K562 (cell line): ENCODE results near the gene EMILIN1. TPM values are rescaled to one million over a fixed set of nuclear protein-coding genes. Genes with fewer than 3 reads are reported as not detected.
A peak's percentile ranks its signal among the peaks of the same experiment; 100 is the strongest.

Experiments used
- CHD1 ChIP-seq: fragments of 200-600 bp; sonication (generic); IDR thresholded peaks from one replicate; pipeline ENCODE4 v1.6.1; 2012; ENCODE audit warnings: mild to moderate bottlenecking, moderate library complexity, low read length, inconsistent platforms
- CTBP1 ChIP-seq: fragments of 450-650 bp; IDR thresholded peaks from 2 replicates; pipeline ENCODE4 v1.6.1; 2016; ENCODE audit warnings: borderline replicate concordance
- DACH1 ChIP-seq: fragments of 450-650 bp; IDR thresholded peaks from 2 replicates; pipeline ENCODE4 v1.6.1; 2018; ENCODE audit not compliant: partially characterized antibody
- HDAC8 ChIP-seq: fragments of 450-650 bp; IDR thresholded peaks from 2 replicates; pipeline ENCODE4 v1.6.1; 2016; ENCODE audit warnings: mild to moderate bottlenecking, missing genetic modification characterization, moderate library complexity, missing compliant biosample characterization
- RBFOX2 ChIP-seq: fragments of 200-400 bp; formaldehyde crosslinking; IDR thresholded peaks from 2 replicates; pipeline ENCODE4 v1.6.1; 2017; ENCODE audit warnings: low read depth, mild to moderate bottlenecking, low read length, moderate library complexity
- RUNX1 ChIP-seq: sonication (generic); IDR thresholded peaks from 2 replicates; pipeline ENCODE4 v1.6.1; 2016; ENCODE audit warnings: antibody characterized with exemption, low read depth
- SIRT6 ChIP-seq: IDR thresholded peaks from one replicate; pipeline ENCODE4 v1.6.1; 2012; ENCODE audit warnings: low read depth, mild to moderate bottlenecking, control low read depth, inconsistent platforms, low read length, moderate library complexity
- ZNF140 ChIP-seq: fragments of 250-450 bp; sonication (Bioruptor Pico); IDR thresholded peaks from 2 replicates; pipeline ENCODE4 v1.8.0; 2021; ENCODE audit warnings: moderate library complexity, mild to moderate bottlenecking, inconsistent platforms
- ZNF146 ChIP-seq: IDR thresholded peaks from one replicate; pipeline ENCODE4 v1.6.1; 2018; ENCODE audit warnings: missing compliant biosample characterization; ENCODE audit not compliant: unreplicated experiment
- ZNF444 ChIP-seq: fragments of 250-450 bp; sonication (Bioruptor Pico); IDR thresholded peaks from 2 replicates; pipeline ENCODE4 v1.4.0; 2020; ENCODE audit warnings: mild to moderate bottlenecking, moderate library complexity
- ZZZ3 ChIP-seq: fragments of 450-650 bp; IDR thresholded peaks from 2 replicates; pipeline ENCODE4 v1.6.1; 2016; ENCODE audit warnings: antibody characterized with exemption, mild to moderate bottlenecking, moderate library complexity
- polyA plus RNA-seq, 8 experiments: library from polyadenylated mRNA; depleted of rRNA in 4 of 8; stranded (reverse) in 5 of 8; unstranded in 3 of 8; fragments of >200 nt; fragmentation: Nextera tagmentation in 2 of 8; fragmentation: Illumina TruSeq in 1 of 8; extraction: Ambion mirVana in 2 of 8; extraction: Trizol in 1 of 8; gene quantifications; 2 replicates each; pipeline versions ENCODE4 v1.2.1 to v1.2.3, GENCODE V29; 2011 to 2014; ENCODE audit warnings: inconsistent platforms in 1 of 8, missing spikeins in 1 of 8
- total RNA-seq, 7 experiments: library from RNA; depleted of rRNA in 6 of 7; stranded (reverse); fragments of >200 nt in 6 of 7; fragmentation: Illumina TruSeq in 2 of 7; extraction: Trizol in 2 of 7; gene quantifications; 2 replicates each; pipeline versions ENCODE4 v1.2.1 to v1.2.3, GENCODE V29; 2011 to 2021; ENCODE audit warnings: low replicate concordance in 1 of 7
- TF ChIP-seq, protein P1 (sequence below): fragments of 250-450 bp; sonication (Bioruptor Pico); IDR thresholded peaks from 2 replicates; pipeline ENCODE4 v1.8.0; 2021; ENCODE audit warnings: mild to moderate bottlenecking, moderate library complexity
- TF ChIP-seq, protein P2 (sequence below), 3 experiments: fragments of 200-800 bp in 1 of 3; fragments of 250-450 bp in 1 of 3; fragments of 450-650 bp in 1 of 3; sonication (Bioruptor Pico) in 1 of 3; sonication (Bioruptor generic) in 1 of 3; formaldehyde crosslinking in 1 of 3; IDR thresholded peaks; 2 replicates each; pipeline versions ENCODE4 v1.6.1 to v1.8.0; 2016 to 2022; ENCODE audit warnings: mild to moderate bottlenecking in 2 of 3, missing genetic modification characterization in 2 of 3, missing compliant biosample characterization in 1 of 3, moderate library complexity in 1 of 3
- TF ChIP-seq, protein P3 (sequence below): sonication (generic); formaldehyde crosslinking; IDR thresholded peaks from 2 replicates; pipeline ENCODE4 v1.4.0; 2020; ENCODE audit warnings: mild to moderate bottlenecking, missing genetic modification reagents
- TF ChIP-seq, protein P4 (sequence below): fragments of 450-650 bp; formaldehyde crosslinking; IDR thresholded peaks from 2 replicates; pipeline ENCODE4 v1.4.0; 2022; ENCODE audit warnings: missing genetic modification characterization

The EMILIN1 gene
- total and polyA plus RNA-seq, 9 of the 15 experiments (the other 6 are each of a cell fraction or from before 2014, with no cell fraction given): 0.04 to 2.7 (median 0.54) TPM; not detected in 2

DNA sequence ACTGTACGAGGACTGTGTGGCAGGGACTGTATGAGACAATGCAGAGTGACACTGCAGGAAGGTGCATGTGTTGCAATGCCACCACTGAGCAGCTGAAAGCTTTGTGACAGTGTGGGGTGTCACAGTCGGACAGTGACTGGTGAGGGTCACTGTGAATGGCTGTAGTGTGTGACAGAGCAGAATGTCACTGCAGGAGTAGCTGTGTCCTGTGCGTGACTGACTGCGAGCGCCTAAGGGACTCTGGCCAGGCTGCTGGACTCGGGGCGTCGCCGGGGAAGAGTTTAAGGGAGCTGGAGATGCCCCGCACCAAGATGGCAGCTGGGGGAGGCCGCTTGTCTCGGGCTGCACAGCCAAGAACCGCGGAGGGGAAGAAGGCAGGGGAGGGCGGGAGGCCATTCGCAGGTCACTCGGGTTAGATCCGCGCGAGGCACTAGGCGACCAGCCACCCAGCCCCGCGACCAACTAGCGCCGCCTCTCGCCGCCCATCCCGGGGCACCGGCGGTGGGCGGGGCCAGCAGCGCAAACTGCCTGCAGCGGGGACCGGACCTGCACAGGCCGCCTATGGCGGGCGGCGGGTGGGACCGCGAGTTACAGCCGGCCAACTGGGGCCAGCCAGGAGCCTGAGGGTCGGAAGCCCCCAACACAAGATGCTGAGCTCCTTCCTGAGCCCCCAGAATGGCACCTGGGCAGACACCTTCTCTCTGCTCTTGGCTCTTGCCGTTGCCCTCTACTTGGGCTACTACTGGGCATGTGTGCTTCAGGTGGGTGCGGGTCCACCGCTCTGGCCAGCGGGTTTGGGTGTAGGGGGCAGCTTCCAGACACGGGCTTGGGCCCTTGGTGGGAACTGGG lies 45.1 kb downstream of the EMILIN1 start, which contains the start of gene ABHD1 (continued):
- TF ChIP-seq, protein P1, sequence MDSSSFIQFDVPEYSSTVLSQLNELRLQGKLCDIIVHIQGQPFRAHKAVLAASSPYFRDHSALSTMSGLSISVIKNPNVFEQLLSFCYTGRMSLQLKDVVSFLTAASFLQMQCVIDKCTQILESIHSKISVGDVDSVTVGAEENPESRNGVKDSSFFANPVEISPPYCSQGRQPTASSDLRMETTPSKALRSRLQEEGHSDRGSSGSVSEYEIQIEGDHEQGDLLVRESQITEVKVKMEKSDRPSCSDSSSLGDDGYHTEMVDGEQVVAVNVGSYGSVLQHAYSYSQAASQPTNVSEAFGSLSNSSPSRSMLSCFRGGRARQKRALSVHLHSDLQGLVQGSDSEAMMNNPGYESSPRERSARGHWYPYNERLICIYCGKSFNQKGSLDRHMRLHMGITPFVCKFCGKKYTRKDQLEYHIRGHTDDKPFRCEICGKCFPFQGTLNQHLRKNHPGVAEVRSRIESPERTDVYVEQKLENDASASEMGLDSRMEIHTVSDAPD (CRISPR knock-in tag): no peak
- TF ChIP-seq SIRT6 (no peak), DACH1 (no peak), ZZZ3 (no peak), ZNF140 (CRISPR knock-in tag) (no peak), CTBP1 (peak; percentile 57; the same call in 1 of the 2 replicates), RBFOX2 (peak; percentile 54), HDAC8 (no peak), ZNF146 (CRISPR knock-in tag) (no peak), ZNF444 (no peak), RUNX1 (no peak), CHD1 (no peak)
- TF ChIP-seq, protein P2, sequence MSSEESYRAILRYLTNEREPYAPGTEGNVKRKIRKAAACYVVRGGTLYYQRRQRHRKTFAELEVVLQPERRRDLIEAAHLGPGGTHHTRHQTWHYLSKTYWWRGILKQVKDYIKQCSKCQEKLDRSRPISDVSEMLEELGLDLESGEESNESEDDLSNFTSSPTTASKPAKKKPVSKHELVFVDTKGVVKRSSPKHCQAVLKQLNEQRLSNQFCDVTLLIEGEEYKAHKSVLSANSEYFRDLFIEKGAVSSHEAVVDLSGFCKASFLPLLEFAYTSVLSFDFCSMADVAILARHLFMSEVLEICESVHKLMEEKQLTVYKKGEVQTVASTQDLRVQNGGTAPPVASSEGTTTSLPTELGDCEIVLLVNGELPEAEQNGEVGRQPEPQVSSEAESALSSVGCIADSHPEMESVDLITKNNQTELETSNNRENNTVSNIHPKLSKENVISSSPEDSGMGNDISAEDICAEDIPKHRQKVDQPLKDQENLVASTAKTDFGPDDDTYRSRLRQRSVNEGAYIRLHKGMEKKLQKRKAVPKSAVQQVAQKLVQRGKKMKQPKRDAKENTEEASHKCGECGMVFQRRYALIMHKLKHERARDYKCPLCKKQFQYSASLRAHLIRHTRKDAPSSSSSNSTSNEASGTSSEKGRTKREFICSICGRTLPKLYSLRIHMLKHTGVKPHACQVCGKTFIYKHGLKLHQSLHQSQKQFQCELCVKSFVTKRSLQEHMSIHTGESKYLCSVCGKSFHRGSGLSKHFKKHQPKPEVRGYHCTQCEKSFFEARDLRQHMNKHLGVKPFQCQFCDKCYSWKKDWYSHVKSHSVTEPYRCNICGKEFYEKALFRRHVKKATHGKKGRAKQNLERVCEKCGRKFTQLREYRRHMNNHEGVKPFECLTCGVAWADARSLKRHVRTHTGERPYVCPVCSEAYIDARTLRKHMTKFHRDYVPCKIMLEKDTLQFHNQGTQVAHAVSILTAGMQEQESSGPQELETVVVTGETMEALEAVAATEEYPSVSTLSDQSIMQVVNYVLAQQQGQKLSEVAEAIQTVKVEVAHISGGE (CRISPR knock-in tag; IDR thresholded peaks at IDR 0.05): 0 out of 6 replicates have a peak, but pooled peaks of 1 of the 3 experiments have one; percentile 18
- TF ChIP-seq, protein P3, sequence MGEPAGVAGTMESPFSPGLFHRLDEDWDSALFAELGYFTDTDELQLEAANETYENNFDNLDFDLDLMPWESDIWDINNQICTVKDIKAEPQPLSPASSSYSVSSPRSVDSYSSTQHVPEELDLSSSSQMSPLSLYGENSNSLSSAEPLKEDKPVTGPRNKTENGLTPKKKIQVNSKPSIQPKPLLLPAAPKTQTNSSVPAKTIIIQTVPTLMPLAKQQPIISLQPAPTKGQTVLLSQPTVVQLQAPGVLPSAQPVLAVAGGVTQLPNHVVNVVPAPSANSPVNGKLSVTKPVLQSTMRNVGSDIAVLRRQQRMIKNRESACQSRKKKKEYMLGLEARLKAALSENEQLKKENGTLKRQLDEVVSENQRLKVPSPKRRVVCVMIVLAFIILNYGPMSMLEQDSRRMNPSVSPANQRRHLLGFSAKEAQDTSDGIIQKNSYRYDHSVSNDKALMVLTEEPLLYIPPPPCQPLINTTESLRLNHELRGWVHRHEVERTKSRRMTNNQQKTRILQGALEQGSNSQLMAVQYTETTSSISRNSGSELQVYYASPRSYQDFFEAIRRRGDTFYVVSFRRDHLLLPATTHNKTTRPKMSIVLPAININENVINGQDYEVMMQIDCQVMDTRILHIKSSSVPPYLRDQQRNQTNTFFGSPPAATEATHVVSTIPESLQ (CRISPR knock-in tag): no peak
- TF ChIP-seq, protein P4, sequence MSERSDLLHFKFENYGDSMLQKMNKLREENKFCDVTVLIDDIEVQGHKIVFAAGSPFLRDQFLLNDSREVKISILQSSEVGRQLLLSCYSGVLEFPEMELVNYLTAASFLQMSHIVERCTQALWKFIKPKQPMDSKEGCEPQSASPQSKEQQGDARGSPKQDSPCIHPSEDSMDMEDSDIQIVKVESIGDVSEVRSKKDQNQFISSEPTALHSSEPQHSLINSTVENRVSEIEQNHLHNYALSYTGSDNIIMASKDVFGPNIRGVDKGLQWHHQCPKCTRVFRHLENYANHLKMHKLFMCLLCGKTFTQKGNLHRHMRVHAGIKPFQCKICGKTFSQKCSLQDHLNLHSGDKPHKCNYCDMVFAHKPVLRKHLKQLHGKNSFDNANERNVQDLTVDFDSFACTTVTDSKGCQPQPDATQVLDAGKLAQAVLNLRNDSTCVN (CRISPR knock-in tag): no peak
